Effector memory CD4-positive, alpha-beta T cell (primary cell): ENCODE data around the gene TANC1.
"Not testable (repeated sequence)": the region's sequence is repeated elsewhere in the genome, so short reads cannot be mapped to it uniquely, and the experiment has no call there.

ENCODE experiments used
- DNase-seq, 3 donors: peaks; one replicate each; pipeline ENCODE4 v3.0.0-alpha.2; 2020
- H3K27ac ChIP-seq: 2 replicates; pipeline ENCODE4 v1.7.0; 2013; ENCODE audit warnings: mild to moderate bottlenecking, low read length, moderate library complexity; ENCODE audit not compliant: insufficient read depth, poor library complexity, severe bottlenecking
- H3K27me3 ChIP-seq: replicated peaks from 2 replicates; pipeline ENCODE4 v1.7.0; 2013; ENCODE audit warnings: mild to moderate bottlenecking, low read length; ENCODE audit not compliant: insufficient read depth, control insufficient read depth, poor library complexity, severe bottlenecking
- H3K36me3 ChIP-seq: 2 replicates; pipeline ENCODE4 v1.7.0; 2013; ENCODE audit warnings: mild to moderate bottlenecking, low read length, moderate library complexity; ENCODE audit not compliant: control insufficient read depth, insufficient read depth
- H3K4me1 ChIP-seq: 2 replicates; pipeline ENCODE4 v1.7.0; 2013; ENCODE audit warnings: low read length, mild to moderate bottlenecking; ENCODE audit not compliant: control insufficient read depth, insufficient read depth, poor library complexity, severe bottlenecking
- H3K4me3 ChIP-seq: 2 replicates; pipeline ENCODE4 v1.7.0; 2013; ENCODE audit warnings: low read length, low read depth, mild to moderate bottlenecking; ENCODE audit not compliant: insufficient read depth, poor library complexity, severe bottlenecking
- H3K9me3 ChIP-seq: 2 replicates; pipeline ENCODE4 v1.7.0; 2013; ENCODE audit warnings: mild to moderate bottlenecking, low read length, moderate library complexity; ENCODE audit not compliant: control insufficient read depth

The TANC1 gene

DNA sequence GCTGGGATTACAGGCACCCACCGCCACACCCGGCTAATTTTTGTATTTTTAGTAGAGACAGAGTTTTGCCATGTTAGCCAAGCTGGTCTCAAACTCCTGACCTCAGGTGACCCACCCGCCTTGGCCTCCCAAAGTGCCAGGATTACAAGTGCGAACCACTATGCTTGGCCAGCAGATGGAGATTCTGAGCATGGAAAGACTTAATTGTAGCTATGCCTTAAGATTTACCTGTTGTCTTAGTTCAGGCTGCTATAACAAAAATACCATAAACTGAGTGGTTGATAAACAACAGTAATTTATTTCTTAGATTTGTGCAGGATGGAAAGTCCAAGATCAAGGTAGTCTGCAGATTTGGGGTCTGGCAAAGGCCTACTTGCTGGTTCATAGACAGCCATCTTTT lies 172.4 kb downstream of the TANC1 start:
- not testable (repeated sequence) for H3K36me3 ChIP-seq, H3K9me3 ChIP-seq, DNase-seq, H3K4me1 ChIP-seq, H3K27me3 ChIP-seq, H3K4me3 ChIP-seq, H3K27ac ChIP-seq

DNA sequence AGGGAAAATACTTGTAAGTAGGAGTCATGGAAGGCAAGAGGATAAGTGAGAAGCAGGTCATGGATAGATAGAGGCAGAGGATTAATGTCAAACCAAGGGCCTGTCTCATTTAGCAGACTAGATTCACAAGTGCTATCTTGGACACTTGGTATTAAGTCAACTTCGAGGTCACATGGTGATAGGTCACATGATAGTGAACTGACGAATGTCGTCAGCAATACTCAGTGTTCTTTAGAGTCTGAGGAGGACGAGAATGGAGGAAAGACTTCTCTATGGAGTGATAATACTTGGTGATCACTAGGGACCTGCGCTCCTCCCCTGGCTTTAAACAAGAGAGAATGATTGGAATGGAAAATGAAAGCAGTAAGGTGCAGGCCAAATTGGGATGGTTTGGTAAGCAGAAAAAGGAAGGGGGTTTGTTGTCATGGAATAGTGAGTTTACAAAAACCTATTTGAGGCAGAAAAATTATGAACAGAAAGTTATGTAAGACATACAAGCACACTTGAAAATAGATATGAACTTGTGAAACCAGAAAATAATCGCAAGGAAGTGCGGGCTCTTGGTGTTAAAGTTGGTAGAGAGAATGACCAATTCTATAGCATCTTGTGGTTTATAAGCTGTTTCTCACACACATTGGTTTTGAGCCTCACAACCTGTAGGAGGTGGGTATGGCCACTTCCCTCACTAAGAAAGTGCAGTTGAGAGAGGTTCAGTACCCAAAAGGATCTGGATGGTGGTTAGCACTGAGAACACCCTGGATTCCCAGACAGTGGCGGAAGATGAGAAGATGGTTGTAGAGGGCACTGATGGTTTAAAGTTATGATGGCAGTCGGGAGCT lies 176.6 kb downstream of the TANC1 start:
- Histone ChIP-seq H3K36me3 (no peaks in the 10 kb centered on the region), H3K4me3 (no peak overlapping the region), H3K9me3 (no peaks in the 10 kb centered on the region), H3K27me3 (no peaks in the 10 kb centered on the region), H3K4me1 (no peaks in the 10 kb centered on the region), H3K27ac (no peak overlapping the region)
- DNase-seq: no peak

DNA sequence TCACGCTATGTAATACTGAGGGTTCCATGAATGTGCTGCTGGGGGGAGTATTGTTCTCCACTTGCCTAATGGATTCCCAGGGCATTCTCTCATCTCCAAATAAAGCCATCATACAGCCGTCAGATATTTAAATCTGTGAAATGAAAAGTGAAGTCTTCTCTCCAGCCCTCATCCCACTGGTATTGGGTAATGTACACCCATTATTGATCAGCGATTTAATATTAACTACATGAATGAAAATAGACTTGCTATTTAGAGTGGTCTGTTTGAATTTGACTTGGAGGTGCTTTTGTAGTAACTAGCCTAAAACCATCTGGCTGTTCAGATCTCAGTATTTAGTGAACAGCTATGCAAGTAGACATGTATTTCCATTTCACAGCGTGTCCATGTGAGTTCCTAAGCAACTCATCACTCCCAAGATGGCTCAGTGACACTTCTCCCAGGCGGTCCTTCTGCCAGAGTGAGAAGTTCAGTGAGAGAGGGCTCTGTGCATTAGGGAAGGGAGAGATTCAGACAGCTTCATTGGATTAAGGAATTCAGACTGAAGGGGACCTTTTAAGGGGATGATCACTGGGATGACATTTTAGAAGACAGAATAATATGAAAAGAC lies 177.4 kb downstream of the TANC1 start:
- H3K9me3 ChIP-seq: no peaks in the 10 kb centered on the region
- H3K27ac ChIP-seq: no peak overlapping the region
- H3K36me3 ChIP-seq: no peaks in the 10 kb centered on the region

GRCh38 chr2:159146996-159147666 lies 178.7 kb downstream of the TANC1 start:
- Histone ChIP-seq H3K4me1 (no peaks in the 10 kb centered on the region), H3K9me3 (no peaks in the 10 kb centered on the region), H3K27ac (no peak overlapping the region), H3K27me3 (no peaks in the 10 kb centered on the region), H3K36me3 (no peaks in the 10 kb centered on the region), H3K4me3 (no peak overlapping the region)
- DNase-seq: no peak

More for the DNA sequence above, 177.4 kb downstream of the TANC1 start:
- Histone ChIP-seq H3K4me1 (no peaks in the 10 kb centered on the region), H3K27me3 (no peaks in the 10 kb centered on the region), H3K4me3 (no peak overlapping the region)
- no peak for DNase-seq

DNA sequence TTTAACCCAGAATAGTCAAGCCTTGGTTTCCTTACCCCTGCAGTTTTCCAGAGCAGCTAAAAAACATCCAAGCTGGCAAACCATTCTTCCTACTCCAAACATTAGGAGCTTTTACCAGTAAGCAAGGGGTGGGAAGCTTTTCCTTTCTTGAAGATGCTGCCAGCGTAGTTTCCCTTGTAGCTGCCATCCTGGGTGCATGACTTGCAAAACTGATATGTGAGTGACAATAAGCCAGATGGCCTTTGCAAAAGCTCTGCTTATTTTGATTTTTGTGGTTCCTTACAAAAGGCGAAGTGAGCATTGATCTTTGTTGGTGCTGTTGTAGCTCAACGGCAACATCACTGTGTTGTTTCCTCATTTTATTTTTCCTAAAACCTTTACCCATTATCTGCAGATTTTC lies 179.2 kb downstream of the TANC1 start:
- no peak overlapping the region for H3K27ac ChIP-seq
- no peaks in the 10 kb centered on the region for H3K4me1 ChIP-seq
- no peak overlapping the region for H3K4me3 ChIP-seq
- H3K9me3 ChIP-seq: no peaks in the 10 kb centered on the region
- H3K36me3 ChIP-seq: no peaks in the 10 kb centered on the region
- no peaks in the 10 kb centered on the region for H3K27me3 ChIP-seq
- no peak for DNase-seq

- H3K4me3 ChIP-seq: no peak overlapping the region
- H3K9me3 ChIP-seq: no peaks in the 10 kb centered on the region
- no peak overlapping the region for H3K27ac ChIP-seq
- no peak for DNase-seq
- H3K36me3 ChIP-seq: no peaks in the 10 kb centered on the region
- H3K4me1 ChIP-seq: no peaks in the 10 kb centered on the region
- H3K27me3 ChIP-seq: no peaks in the 10 kb centered on the region
Measured at GRCh38 chr2:159148901-159149300, 180.5 kb downstream of the TANC1 start.

DNA sequence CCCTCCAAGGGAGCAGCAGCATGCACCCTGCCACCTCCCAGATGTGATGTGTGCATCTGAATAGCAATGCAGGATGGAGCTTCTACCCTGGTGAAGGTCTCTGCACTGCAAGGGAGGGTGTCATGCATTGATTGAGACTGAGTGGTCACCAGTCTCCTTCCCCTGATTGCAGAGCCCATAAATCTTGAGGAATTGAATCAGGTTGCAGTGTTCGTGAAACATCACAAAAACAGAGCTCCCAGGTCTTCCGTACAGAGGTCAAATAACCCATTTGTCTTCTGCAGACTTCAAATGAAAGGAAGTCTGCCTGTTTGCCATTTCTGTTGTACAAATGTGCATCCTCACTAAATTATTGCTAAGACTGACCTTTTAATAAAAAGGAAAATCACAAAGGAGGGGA lies 181.3 kb downstream of the TANC1 start:
- H3K4me1 ChIP-seq: no peaks in the 10 kb centered on the region
- no peaks in the 10 kb centered on the region for H3K36me3 ChIP-seq
- H3K27ac ChIP-seq: no peak overlapping the region
- H3K9me3 ChIP-seq: no peaks in the 10 kb centered on the region
- H3K27me3 ChIP-seq: no peaks in the 10 kb centered on the region
- no peak for DNase-seq
- H3K4me3 ChIP-seq: no peak overlapping the region

- H3K27me3 ChIP-seq: no peaks in the 10 kb centered on the region
- H3K4me3 ChIP-seq: no peak overlapping the region
- no peaks in the 10 kb centered on the region for H3K36me3 ChIP-seq
- no peaks in the 10 kb centered on the region for H3K9me3 ChIP-seq
- H3K4me1 ChIP-seq: no peaks in the 10 kb centered on the region
- DNase-seq: no peak
- H3K27ac ChIP-seq: no peak overlapping the region
Measured at GRCh38 chr2:159150280-159150746, 181.9 kb downstream of the TANC1 start.

GRCh38 chr2:159151198-159152127 lies 183.0 kb downstream of the TANC1 start:
- Histone ChIP-seq H3K27me3 (no peaks in the 10 kb centered on the region), H3K27ac (no peak overlapping the region), H3K9me3 (no peaks in the 10 kb centered on the region), H3K36me3 (no peaks in the 10 kb centered on the region), H3K4me1 (no peaks in the 10 kb centered on the region), H3K4me3 (no peak overlapping the region)
- no peak for DNase-seq
